CD14-positive monocyte (primary cell): ENCODE measurements around the gene HNMT. TPM values are rescaled to one million over a fixed set of nuclear protein-coding genes. Genes with fewer than 3 reads are reported as not detected.

Experiments used
- DNase-seq, 3 donors: peaks; one replicate each; pipeline ENCODE4 v3.0.0-alpha.2; 2011 to 2022
- H2AFZ ChIP-seq: 2 replicates; pipeline ENCODE4 v1.6.0; 2012; ENCODE audit warnings: mild to moderate bottlenecking, low read depth, low read length, inconsistent platforms; ENCODE audit not compliant: insufficient read depth, poor library complexity, severe bottlenecking
- H3K27ac ChIP-seq, 2 donors: 1 replicate in 1 of 2; 2 replicates in 1 of 2; pipeline ENCODE4 v1.5.1; 2012 to 2013; ENCODE audit warnings: low read length in 2 of 2, control low read depth in 1 of 2, inconsistent platforms in 1 of 2, low read depth in 1 of 2, mild to moderate bottlenecking in 1 of 2
- H3K27me3 ChIP-seq, 2 donors: one replicate each; pipeline versions ENCODE4 v1.6.0 to v1.6.1; 2011 to 2013; ENCODE audit warnings: low read length in 2 of 2; ENCODE audit not compliant: control insufficient read depth in 2 of 2, insufficient read depth in 2 of 2
- H3K36me3 ChIP-seq, 2 donors: replicated peaks in 1 of 2; 1 replicate in 1 of 2; 2 replicates in 1 of 2; pipeline versions ENCODE4 v1.5.1 to v1.6.1; 2012 to 2013; ENCODE audit warnings: low read length in 2 of 2, control low read depth in 1 of 2, inconsistent platforms in 1 of 2, mild to moderate bottlenecking in 1 of 2; ENCODE audit not compliant: insufficient read depth in 2 of 2, control insufficient read depth in 1 of 2
- H3K4me1 ChIP-seq, 2 donors: 1 replicate in 1 of 2; 2 replicates in 1 of 2; pipeline versions ENCODE4 v1.5.1 to v1.6.1; 2012 to 2013; ENCODE audit warnings: low read length in 2 of 2, control low read depth in 1 of 2, inconsistent platforms in 1 of 2, mild to moderate bottlenecking in 1 of 2, moderate library complexity in 1 of 2; ENCODE audit not compliant: insufficient read depth in 2 of 2, control insufficient read depth in 1 of 2
- H3K4me2 ChIP-seq: replicated peaks from 2 replicates; pipeline ENCODE3; 2012; ENCODE audit warnings: low read length, moderate library complexity, mild to moderate bottlenecking; ENCODE audit not compliant: poor library complexity, severe bottlenecking; ENCODE audit errors: extremely low read depth
- H3K4me3 ChIP-seq, 3 experiments: fragments of 200-600 bp in 1 of 3; sonication (generic) in 1 of 3; replicated peaks in 1 of 3; 1 replicate in 2 of 3; 2 replicates in 1 of 3; pipeline ENCODE4 v1.5.1; 2011 to 2013; ENCODE audit warnings: low read length in 3 of 3, mild to moderate bottlenecking in 3 of 3, control low read depth in 2 of 3, low read depth in 2 of 3, inconsistent platforms in 1 of 3, moderate library complexity in 1 of 3
- H3K79me2 ChIP-seq: 2 replicates; pipeline ENCODE4 v1.6.0; 2012; ENCODE audit warnings: mild to moderate bottlenecking, control low read depth, inconsistent platforms, low read length, moderate library complexity; ENCODE audit not compliant: insufficient read depth
- H3K9ac ChIP-seq: 2 replicates; pipeline ENCODE4 v1.6.0; 2017; ENCODE audit warnings: low read length, mild to moderate bottlenecking; ENCODE audit not compliant: insufficient read depth, poor library complexity, severe bottlenecking
- H3K9me3 ChIP-seq, 2 donors: replicated peaks in 1 of 2; 1 replicate in 1 of 2; 2 replicates in 1 of 2; pipeline versions ENCODE4 v1.5.1 to v1.6.1; 2012 to 2013; ENCODE audit warnings: low read length in 2 of 2, control low read depth in 1 of 2; ENCODE audit not compliant: control insufficient read depth in 1 of 2, insufficient read depth in 1 of 2
- H4K20me1 ChIP-seq: 2 replicates; pipeline ENCODE4 v1.6.0; 2012; ENCODE audit warnings: mild to moderate bottlenecking, low read length, control low read depth, moderate library complexity; ENCODE audit not compliant: insufficient read depth
- H3K27ac Mint-ChIP-seq, 7 donors: one replicate each; pipeline ENCODE4 v1.8.0; 2020; ENCODE audit warnings: mild to moderate bottlenecking in 7 of 7, mixed read lengths in 7 of 7, moderate library complexity in 6 of 7, inconsistent platforms in 2 of 7
- H3K27me3 Mint-ChIP-seq, 3 donors: one replicate each; pipeline ENCODE4 v1.8.0; 2021 to 2022; ENCODE audit warnings: low read depth in 3 of 3, mild to moderate bottlenecking in 3 of 3, mixed read lengths in 3 of 3, moderate library complexity in 3 of 3, inconsistent platforms in 1 of 3
- H3K36me3 Mint-ChIP-seq, 2 donors: one replicate each; pipeline ENCODE4 v1.8.0; 2020; ENCODE audit warnings: mixed read lengths in 2 of 2, inconsistent platforms in 1 of 2, mild to moderate bottlenecking in 1 of 2
- H3K4me1 Mint-ChIP-seq: one replicate; pipeline ENCODE4 v1.8.0; 2020; ENCODE audit warnings: mild to moderate bottlenecking, mixed read lengths
- H3K4me3 Mint-ChIP-seq, 2 donors: one replicate each; pipeline ENCODE4 v1.8.0; 2020; ENCODE audit warnings: mild to moderate bottlenecking in 2 of 2, mixed read lengths in 2 of 2, moderate library complexity in 1 of 2
- H3K9me3 Mint-ChIP-seq, 7 donors: one replicate each; pipeline ENCODE4 v1.8.0; 2020 to 2022; ENCODE audit warnings: mixed read lengths in 7 of 7, mild to moderate bottlenecking in 6 of 7, moderate library complexity in 6 of 7, inconsistent platforms in 2 of 7
- WGBS: methylation state at CpG from one replicate; pipeline ENCODE4 v1.1.5; 2013; ENCODE audit warnings: missing lambda C conversion rate; ENCODE audit not compliant: insufficient coverage; 5-methylcytosine and 5-hydroxymethylcytosine counted together
- intact Hi-C, 2 donors: fragments of 100-400 bp; cut with micrococcal nuclease; formaldehyde crosslinking; loops; one replicate each; pipeline versions ENCODE4 v1.15.0 to v1.15.1; 2023
- polyA plus RNA-seq, 3 donors: library from polyadenylated mRNA; depleted of rRNA in 1 of 3; unstranded in 2 of 3; stranded (reverse) in 1 of 3; fragments of 300-500 nt in 2 of 3; fragments of >200 nt in 1 of 3; fragmentation: Illumina TruSeq in 2 of 3; gene quantifications; 1 replicate in 2 of 3; 2 replicates in 1 of 3; pipeline ENCODE4 v1.2.3, GENCODE V29; 2012 to 2021
- TF ChIP-seq, protein P1 (sequence below): fragments of 200-600 bp; IDR thresholded peaks from one replicate; pipeline ENCODE4 v1.8.0; 2022; ENCODE audit warnings: antibody characterized with exemption, mild to moderate bottlenecking

HNMT gene
- polyA plus RNA-seq, 3 donors, result 83.0 to 118 (median 109) TPM

- Mint-ChIP-seq H3K27ac (no peak overlapping the region), H3K4me3 (no peak overlapping the region), H3K27me3 (peaks cover 0 to 3% (median 1%) of the 10 kb centered on the region in 3 donors), H3K9me3 (peaks cover 0 to 7% (median 0%) of the 10 kb centered on the region in 7 donors), H3K36me3 (no peaks in the 10 kb centered on the region), H3K4me1 (peaks cover 4% of the 10 kb centered on the region)
- Histone ChIP-seq H4K20me1 (no peaks in the 10 kb centered on the region), H3K27ac (no peak overlapping the region), H3K9me3 (no peaks in the 10 kb centered on the region), H3K4me1 (no peaks in the 10 kb centered on the region), H3K27me3 (no peaks in the 10 kb centered on the region), H3K9ac (no peak overlapping the region), H2AFZ (no peak overlapping the region), H3K4me2 (no peak overlapping the region), H3K79me2 (no peaks in the 10 kb centered on the region), H3K4me3 (no peak overlapping the region), H3K36me3 (no peaks in the 10 kb centered on the region)
- 100% methylated on average over 1 of the region's 1 CpG for WGBS
- peak in 1 of 3 donors; percentile 12 for DNase-seq
- intact Hi-C loops, result no loop called here
- TF ChIP-seq, protein P1, sequence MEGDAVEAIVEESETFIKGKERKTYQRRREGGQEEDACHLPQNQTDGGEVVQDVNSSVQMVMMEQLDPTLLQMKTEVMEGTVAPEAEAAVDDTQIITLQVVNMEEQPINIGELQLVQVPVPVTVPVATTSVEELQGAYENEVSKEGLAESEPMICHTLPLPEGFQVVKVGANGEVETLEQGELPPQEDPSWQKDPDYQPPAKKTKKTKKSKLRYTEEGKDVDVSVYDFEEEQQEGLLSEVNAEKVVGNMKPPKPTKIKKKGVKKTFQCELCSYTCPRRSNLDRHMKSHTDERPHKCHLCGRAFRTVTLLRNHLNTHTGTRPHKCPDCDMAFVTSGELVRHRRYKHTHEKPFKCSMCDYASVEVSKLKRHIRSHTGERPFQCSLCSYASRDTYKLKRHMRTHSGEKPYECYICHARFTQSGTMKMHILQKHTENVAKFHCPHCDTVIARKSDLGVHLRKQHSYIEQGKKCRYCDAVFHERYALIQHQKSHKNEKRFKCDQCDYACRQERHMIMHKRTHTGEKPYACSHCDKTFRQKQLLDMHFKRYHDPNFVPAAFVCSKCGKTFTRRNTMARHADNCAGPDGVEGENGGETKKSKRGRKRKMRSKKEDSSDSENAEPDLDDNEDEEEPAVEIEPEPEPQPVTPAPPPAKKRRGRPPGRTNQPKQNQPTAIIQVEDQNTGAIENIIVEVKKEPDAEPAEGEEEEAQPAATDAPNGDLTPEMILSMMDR, result no peak
Observed at GRCh38 chr2:137939026-137939425, 25.2 kb upstream of the HNMT start.

GRCh38 chr2:137940154-137940553 lies 24.1 kb upstream of the HNMT start:
- Histone ChIP-seq H3K36me3 (no peaks in the 10 kb centered on the region), H3K4me2 (no peak overlapping the region), H2AFZ (no peak overlapping the region), H3K27me3 (no peaks in the 10 kb centered on the region), H3K4me3 (no peak overlapping the region), H3K27ac (no peak overlapping the region), H3K79me2 (no peaks in the 10 kb centered on the region), H3K4me1 (no peaks in the 10 kb centered on the region), H3K9me3 (no peaks in the 10 kb centered on the region), H3K9ac (no peak overlapping the region), H4K20me1 (no peaks in the 10 kb centered on the region)
- H3K36me3 Mint-ChIP-seq, result no peaks in the 10 kb centered on the region
- TF ChIP-seq, protein P1, result no peak
- H3K27me3 Mint-ChIP-seq, result peaks cover 0 to 3% (median 1%) of the 10 kb centered on the region in 3 donors
- DNase-seq, result no peak
- no CpG with 5 or more reads among the region's 4 CpGs for WGBS
- peaks cover 4% of the 10 kb centered on the region for H3K4me1 Mint-ChIP-seq
- intact Hi-C loops, result loop anchor here (10.0 kb wide), 3 partner anchors 95 to 155 kb away; no protein-coding TSS in a partner anchor
- no peak overlapping the region for H3K27ac Mint-ChIP-seq
- H3K9me3 Mint-ChIP-seq, result peaks cover 0 to 3% (median 0%) of the 10 kb centered on the region in 7 donors
- no peak overlapping the region for H3K4me3 Mint-ChIP-seq
